HG03575 (cell line): ENCODE data around the gene SYS1.

ENCODE experiments used
- ATAC-seq: cut with Tn5 transposase; IDR thresholded peaks from one replicate; pipeline ENCODE4 v1.9.1; 2021; ENCODE audit not compliant: unreplicated experiment, insufficient number of reproducible peaks, low FRiP score; ENCODE audit errors: extremely low read depth

SYS1 gene

GRCh38 chr20:45407067-45407745 is 44.2 kb downstream of the SYS1 start:
- ATAC-seq = no peak

DNA sequence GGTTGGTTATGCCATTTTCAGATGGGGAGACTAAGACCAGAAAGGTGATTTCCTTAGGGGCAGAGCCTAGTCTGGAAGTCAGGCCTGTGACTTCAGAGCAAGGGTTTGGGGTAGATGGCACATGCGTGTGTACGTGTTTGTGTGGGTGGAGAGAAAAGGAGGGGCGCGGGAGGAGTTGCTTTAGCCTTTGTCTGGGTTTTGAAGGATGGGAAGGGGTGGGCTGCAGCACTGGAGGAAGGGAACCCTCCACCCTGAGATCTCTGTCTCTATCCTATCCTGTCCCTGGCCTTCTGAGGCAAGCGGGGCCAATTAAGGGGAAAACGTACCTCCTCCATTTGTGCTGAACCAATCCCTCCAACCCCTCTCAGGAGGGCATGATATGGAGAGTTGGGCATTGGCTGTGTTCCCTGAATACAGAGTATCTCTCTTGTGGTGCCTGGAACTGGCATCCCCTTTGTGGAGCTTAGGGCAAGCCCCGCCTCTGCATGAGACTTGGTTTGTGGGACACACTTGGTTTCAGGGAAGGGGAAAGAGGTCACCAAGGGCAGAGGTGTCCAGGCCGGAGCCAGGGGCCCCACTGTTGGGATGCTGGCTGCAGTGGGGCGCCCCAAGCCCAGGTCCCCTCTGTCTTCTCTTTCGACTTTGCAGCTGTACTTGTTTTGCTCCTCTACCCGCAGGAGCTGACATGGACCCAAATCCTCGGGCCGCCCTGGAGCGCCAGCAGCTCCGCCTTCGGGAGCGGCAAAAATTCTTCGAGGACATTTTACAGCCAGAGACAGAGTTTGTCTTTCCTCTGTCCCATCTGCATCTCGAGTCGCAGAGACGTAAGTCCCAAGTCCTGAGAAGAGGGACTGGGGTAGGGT is 45.1 kb downstream of the SYS1 start, which contains the start of gene DBNDD2:
TSS of gene DBNDD2 (plus strand) at position 507 of the 863 bp plus-strand sequence. CDS start at position 686, 179 bp downstream.
- ATAC-seq = no peak

GRCh38 chr20:45408646-45409213 is 45.8 kb downstream of the SYS1 start:
- ATAC-seq = no peak

GRCh38 chr20:45409521-45410272 is 46.7 kb downstream of the SYS1 start:
- no peak for ATAC-seq

GRCh38 chr20:45410887-45411286 is 47.9 kb downstream of the SYS1 start:
- no peak for ATAC-seq

GRCh38 chr20:45412653-45413052 is 49.7 kb downstream of the SYS1 start:
- no peak for ATAC-seq

DNA sequence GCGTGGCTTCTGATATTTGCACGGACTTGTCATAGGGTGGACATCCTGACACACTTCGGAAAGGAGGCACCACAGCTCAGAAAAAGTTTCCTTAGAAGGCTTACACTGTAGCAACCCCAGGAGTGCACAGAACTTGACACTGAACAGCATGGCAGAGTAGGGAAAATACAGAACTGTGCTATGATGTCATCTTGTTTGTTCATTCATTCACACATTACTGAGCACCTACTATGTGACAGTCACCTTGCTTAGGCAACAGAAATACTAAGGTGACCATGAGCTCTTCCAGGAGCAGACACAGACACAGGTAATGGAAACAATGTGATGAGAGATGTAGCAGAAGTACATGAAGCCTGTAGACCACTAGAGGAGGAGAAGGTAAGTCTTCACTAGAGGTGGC is 50.5 kb downstream of the SYS1 start:
- ATAC-seq = no peak

DNA sequence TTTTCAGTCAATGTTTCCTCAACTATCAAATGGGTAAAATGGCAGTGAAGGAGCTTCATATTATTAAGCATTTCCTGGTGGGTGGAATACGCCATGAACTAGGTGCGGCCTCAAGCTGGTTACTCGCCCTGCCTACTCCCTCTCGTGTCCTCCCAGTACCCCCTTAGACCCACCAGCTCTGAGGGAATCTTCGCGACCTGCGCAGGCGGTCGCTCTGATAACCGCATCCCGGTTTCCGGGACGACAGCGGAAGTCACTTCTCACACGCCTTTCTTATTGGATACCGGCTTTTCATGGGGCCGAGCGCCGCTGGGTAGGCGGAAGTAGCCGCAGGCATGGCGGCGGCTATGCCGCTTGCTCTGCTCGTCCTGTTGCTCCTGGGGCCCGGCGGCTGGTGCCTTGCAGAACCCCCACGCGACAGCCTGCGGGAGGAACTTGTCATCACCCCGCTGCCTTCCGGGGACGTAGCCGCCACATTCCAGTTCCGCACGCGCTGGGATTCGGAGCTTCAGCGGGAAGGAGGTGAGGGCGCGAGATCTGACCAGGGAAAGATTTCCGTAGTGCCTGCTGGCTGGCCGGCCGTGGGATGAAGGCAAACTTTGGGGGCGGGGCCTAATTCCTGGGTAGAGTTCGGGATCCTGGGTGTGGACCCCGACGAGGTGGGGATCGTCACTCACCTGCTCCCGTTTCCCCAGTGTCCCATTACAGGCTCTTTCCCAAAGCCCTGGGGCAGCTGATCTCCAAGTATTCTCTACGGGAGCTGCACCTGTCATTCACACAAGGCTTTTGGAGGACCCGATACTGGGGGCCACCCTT is 53.1 kb downstream of the SYS1 start, which contains the start of gene PIGT:
TSS of gene PIGT (plus strand) at position 320 of the 816 bp plus-strand sequence. CDS start at position 336, 16 bp downstream.
- no peak for ATAC-seq

- no peak for ATAC-seq
Observed at GRCh38 chr20:45416917-45417316, 54.0 kb downstream of the SYS1 start.
